Measurements from ENCODE around the gene FGF19. TPM values are rescaled to one million over a fixed set of nuclear protein-coding genes. Genes with fewer than 3 reads are reported as not detected.

Gene FGF19
- total RNA-seq, 1 donor from 2014 or later = not detected

DNA sequence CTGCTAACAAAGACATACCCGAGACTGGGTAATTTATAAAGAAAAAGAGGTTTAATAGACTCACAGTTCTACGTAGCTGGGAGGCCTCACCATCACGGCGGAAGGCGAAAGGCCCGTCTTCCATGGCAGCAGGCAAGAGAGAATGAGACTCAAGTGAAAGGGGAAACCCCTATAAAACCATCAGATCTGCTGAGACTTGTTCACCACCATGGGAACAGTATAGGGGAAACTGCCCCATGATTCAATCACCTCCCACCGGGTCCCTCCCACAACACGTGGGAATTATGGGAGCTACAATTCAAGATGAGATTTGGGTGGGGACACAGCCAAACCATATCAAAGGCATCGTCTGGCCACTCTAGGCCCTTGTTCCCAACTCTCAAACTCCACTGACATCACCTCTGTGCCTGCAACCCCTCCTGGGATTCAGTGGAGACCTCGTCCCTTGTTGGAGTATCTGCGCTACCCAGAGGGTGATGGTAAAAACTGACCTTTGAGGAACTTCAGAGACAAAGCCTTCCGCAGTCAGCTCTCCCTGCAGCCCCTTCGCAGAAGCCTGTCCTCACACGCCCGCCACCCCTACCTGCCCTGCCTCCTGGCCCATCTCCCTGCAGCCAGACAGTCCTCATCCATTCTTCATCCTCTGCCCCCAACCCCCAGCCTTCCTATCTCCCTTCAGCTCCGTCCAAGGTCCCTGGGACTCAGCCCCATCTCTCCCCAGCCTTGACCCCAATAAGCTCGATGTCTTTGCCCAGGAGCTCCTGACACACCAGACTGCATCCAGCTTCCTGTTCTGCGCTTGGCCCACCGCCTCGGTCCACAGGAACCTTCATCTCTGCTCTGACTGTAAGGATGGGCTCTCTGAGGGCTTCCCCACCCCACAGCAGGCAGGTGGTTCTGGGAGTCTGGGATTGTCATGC, 47.0 kb downstream of the FGF19 start:
- DNase-seq (ENCODE audit: low read depth) = no peak

GRCh38 chr11:69655479-69656428, 48.1 kb downstream of the FGF19 start:
- no peak for DNase-seq (ENCODE audit: low read depth)

DNA sequence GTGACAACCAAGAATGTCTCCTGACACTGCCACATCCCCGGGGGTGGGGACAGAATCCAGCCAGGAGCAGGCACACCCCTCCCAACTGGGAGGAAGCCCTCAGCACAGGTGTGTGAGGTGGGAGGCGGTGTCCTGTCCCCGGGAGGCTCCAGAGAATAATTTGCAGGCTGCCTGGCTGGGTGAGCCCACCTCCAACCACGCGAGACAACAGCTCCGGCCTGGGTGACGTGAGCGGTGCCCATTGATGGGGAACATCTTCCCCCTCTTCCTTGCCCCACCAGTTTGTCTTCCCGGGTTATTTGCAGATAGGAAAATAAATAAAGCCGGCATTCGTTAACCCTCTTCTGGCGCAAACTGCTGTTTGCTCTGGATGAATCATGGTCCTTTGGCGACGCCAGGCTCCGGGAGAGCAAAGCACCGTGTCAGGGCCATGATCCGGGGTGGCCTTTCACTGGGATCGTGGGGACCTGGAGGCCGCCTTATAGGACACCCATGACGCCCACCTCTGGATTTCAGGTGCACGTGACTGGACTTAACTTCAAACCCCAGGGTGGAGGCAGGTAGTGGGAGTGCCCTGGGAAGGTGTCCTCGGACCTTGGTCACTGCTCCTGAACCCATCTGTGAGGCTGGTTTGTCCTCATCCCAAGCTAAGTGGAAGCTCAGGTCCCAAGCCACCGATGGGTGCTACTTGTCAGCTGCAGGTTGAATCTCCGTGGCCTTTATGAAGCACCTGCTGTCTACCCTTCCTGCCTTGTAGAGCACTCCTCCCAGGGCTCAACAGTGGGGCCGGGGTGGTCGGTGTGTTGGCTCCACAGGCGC, 49.0 kb downstream of the FGF19 start:
- no peak for DNase-seq (ENCODE audit: low read depth)

DNA sequence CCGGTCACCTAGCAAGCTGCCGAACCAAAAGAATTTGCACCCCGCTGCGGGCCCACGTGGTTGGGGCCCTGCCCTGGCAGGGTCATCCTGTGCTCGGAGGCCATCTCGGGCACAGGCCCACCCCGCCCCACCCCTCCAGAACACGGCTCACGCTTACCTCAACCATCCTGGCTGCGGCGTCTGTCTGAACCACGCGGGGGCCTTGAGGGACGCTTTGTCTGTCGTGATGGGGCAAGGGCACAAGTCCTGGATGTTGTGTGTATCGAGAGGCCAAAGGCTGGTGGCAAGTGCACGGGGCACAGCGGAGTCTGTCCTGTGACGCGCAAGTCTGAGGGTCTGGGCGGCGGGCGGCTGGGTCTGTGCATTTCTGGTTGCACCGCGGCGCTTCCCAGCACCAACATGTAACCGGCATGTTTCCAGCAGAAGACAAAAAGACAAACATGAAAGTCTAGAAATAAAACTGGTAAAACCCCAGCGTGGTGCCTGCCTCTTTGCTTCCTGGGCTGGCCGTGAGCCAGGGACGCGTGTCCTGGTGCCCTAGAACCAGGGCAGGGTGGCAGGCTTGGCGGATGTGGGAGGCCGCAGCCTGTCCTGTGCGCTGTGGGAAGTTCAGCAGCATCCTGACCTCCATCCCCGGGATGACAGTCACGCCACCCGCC, 49.7 kb downstream of the FGF19 start:
- DNase-seq (ENCODE audit: low read depth) = no peak

- DNase-seq (ENCODE audit: low read depth) = no peak
Measured at GRCh38 chr11:69653406-69653960, 50.3 kb downstream of the FGF19 start.

DNA sequence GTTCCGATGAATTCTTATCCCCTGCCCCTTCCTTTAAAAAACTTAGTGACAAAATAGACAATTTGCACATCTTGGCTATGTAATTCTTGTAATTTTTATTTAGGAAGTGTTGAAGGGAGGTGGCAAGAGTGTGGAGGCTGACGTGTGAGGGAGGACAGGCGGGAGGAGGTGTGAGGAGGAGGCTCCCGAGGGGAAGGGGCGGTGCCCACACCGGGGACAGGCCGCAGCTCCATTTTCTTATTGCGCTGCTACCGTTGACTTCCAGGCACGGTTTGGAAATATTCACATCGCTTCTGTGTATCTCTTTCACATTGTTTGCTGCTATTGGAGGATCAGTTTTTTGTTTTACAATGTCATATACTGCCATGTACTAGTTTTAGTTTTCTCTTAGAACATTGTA, 50.8 kb downstream of the FGF19 start:
- no peak for DNase-seq (ENCODE audit: low read depth)

DNA sequence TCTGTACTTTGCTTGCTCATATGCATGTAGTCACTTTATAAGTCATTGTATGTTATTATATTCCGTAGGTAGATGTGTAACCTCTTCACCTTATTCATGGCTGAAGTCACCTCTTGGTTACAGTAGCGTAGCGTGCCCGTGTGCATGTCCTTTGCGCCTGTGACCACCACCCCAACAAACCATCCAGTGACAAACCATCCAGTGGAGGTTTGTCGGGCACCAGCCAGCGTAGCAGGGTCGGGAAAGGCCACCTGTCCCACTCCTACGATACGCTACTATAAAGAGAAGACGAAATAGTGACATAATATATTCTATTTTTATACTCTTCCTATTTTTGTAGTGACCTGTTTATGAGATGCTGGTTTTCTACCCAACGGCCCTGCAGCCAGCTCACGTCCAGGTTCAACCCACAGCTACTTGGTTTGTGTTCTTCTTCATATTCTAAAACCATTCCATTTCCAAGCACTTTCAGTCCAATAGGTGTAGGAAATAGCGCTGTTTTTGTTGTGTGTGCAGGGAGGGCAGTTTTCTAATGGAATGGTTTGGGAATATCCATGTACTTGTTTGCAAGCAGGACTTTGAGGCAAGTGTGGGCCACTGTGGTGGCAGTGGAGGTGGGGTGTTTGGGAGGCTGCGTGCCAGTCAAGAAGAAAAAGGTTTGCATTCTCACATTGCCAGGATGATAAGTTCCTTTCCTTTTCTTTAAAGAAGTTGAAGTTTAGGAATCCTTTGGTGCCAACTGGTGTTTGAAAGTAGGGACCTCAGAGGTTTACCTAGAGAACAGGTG, 51.8 kb downstream of the FGF19 start:
- DNase-seq (ENCODE audit: low read depth) = no peak

DNA sequence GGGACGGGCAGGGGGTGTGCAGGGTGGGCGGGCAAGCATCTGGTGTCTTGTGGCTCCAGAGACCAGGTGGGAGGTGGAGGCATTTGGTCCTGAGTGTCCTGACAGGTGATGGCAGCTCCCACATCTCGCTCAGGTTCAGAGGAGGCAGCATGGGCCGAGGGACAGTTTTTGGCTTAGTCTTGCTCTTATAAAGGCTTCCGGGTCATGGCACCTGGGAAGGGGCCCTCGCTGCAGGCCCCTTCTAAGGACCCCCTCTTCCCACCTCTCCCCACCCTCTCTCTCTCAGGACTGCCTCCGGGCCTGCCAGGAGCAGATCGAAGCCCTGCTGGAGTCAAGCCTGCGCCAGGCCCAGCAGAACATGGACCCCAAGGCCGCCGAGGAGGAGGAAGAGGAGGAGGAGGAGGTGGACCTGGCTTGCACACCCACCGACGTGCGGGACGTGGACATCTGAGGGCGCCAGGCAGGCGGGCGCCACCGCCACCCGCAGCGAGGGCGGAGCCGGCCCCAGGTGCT, 52.9 kb downstream of the FGF19 start:
- no peak for DNase-seq (ENCODE audit: low read depth)

DNA sequence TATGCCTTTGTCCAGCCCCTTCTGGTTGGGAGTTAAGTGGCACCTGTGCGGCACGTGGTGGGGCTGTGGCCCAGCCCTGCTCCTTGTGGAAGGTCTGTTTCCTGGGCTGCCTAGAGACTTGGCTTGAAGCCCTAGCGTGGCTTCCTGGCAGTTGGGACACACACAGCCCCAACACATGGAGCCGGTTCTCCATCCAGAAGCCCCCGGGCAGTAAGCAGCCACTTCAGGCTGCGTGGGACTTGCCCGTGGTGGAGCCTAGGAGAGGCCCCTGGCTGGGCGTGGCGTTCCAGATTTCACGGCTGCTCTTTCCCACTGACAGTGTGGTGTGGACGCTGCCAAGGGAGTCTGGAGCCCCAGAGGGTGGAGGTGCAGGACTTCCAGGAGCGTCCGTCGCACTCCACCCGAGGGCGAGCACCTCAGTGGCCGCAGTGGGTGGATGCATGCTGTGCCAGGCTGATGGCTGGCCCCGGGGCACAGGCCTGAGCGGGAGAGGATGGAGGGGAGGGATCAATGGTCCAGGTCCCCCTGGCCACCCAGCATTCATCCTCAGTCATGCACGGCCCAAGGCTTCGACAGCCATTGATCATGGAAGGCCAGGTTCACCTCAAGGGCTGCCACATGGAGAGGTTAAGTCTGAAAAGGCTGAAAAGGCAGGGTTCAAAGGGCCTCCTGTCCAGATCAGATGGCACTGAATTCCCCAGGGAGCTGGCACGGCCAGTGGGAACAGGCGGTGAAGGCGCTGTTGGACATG, 53.6 kb downstream of the FGF19 start:
- DNase-seq (ENCODE audit: low read depth) = peak; percentile 22

DNA sequence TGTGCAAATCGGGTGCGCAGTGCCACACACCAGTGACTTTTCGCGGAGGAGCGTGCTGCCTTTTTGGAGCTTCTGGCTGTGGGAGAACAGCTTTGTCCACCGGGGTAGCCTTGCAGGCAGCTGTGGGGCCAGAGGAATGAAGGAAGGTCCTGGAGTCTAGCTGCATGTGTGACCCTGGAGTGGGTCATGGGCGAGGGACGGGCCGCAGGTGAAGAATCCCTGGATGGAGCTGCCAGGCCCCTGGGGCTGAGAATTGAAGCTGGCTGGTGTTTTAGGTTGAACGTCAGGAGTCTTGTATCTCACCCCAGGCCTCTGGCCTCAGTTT, 54.3 kb downstream of the FGF19 start:
- no peak for DNase-seq (ENCODE audit: low read depth)

DNA sequence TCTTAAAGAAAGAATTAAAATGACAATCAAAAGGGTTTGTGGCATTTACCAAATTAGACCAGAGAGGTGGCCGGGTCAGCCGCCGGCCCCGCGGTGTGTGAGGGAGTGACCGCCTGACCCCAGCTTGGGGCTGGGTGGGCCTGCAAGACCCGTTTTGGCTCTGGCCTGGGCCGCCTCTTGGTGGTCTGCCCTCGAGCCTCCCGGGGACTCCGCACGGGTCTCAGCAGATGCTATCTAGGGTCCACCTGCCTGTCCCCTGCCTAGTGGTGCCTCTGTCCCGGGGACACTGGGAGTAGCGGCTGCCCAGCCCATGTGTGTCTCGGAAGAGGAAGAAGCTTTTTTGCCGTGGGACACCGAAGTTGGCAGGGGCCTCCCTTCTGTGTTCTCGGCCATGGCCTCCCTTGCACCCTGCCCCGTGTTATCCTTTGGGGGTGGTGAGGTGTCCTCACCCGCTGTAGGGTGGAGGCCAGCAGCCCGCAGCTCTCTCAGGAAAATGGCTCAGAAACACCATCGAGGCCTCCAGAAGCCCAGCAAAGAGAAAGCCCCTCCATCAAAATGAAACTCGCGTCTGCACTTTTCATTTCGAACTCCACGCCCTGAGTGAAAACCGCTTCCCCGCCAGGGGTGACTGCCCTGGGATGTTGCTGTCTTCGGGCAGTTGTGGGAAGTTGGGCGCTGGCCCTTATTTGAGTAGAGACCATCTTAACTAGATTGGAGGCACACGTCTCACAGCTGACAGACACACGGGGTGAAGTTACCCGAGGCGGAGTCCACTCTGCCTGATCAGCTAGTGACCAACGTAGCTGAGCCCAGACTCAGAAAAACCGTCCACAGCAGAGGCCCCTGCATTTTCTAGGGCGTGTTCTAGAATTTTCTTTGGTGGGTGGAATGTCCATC, 54.9 kb downstream of the FGF19 start:
- DNase-seq (ENCODE audit: low read depth) = no peak

Other genes starting within 250 kb of the FGF19 start
- gene LINC01488, start 222.4 kb downstream of the FGF19 start, total RNA-seq = not detected in 2 replicates
- gene CCND1, start 62.9 kb downstream of the FGF19 start, total RNA-seq = 107 and 133 TPM in 2 replicates
- gene LTO1, start 28.7 kb downstream of the FGF19 start, total RNA-seq = 13.4 and 23.7 TPM in 2 replicates
- gene FGF4, start 71.3 kb upstream of the FGF19 start, total RNA-seq = not detected in 2 replicates
- not detected in 2 replicates for gene FGF3, start 115.4 kb upstream of the FGF19 start, total RNA-seq

All from myocyte (in vitro differentiated cells).